Stomach (tissue), 4 donors: ENCODE results near the gene IMMT.

Experiments
- CTCF ChIP-seq, 7 experiments: fragments of 450-650 bp in 4 of 7; fragments of 200-600 bp in 3 of 7; sonication (generic) in 3 of 7; IDR thresholded peaks; one replicate each; pipeline ENCODE4 v1.5.1; 2016 to 2019; ENCODE audit warnings: antibody characterized with exemption in 7 of 7, control low read depth in 2 of 7, mild to moderate bottlenecking in 1 of 7
- POLR2A ChIP-seq, 4 donors: fragments of 450-650 bp; IDR thresholded peaks; one replicate each; pipeline ENCODE4 v1.6.1; 2016; ENCODE audit warnings: antibody characterized with exemption in 4 of 4, control low read depth in 2 of 4, mild to moderate bottlenecking in 1 of 4, moderate library complexity in 1 of 4

- no peak for TF ChIP-seq POLR2A (IDR thresholded peaks at IDR 0.05)
- no peak for TF ChIP-seq CTCF (IDR thresholded peaks at IDR 0.05)
Observed at GRCh38 chr2:86189782-86190416, 5.4 kb downstream of the IMMT start.
